HL-60 (cell line): ENCODE results near the gene PALS2.

Experiments used
- DNase-seq, 2 experiments: peaks; one replicate each; pipeline ENCODE4 v3.0.0-alpha.2; 2010 to 2020; ENCODE audit warnings: low read depth in 1 of 2, low spot score in 1 of 2
- H3K27ac ChIP-seq: fragments of 250-450 bp; sonication (Bioruptor Pico); replicated peaks from 2 replicates; pipeline ENCODE4 v1.5.1; 2020; ENCODE audit warnings: mild to moderate bottlenecking, moderate library complexity
- H3K27me3 ChIP-seq: fragments of 250-450 bp; sonication (Bioruptor Pico); 2 replicates; pipeline ENCODE4 v1.5.1; 2021; ENCODE audit warnings: mild to moderate bottlenecking, moderate library complexity; ENCODE audit not compliant: insufficient read depth, poor library complexity, severe bottlenecking
- H3K4me3 ChIP-seq: replicated peaks from 2 replicates; pipeline ENCODE4 v1.5.1; 2011; ENCODE audit warnings: mild to moderate bottlenecking, control low read depth, low read length; ENCODE audit not compliant: insufficient read depth
- CTCF ChIP-seq: IDR thresholded peaks from one replicate; pipeline ENCODE4 v1.5.1; 2011; ENCODE audit warnings: low read length, control low read depth, inconsistent platforms; ENCODE audit not compliant: insufficient read depth
- GABPA ChIP-seq: IDR thresholded peaks from 2 replicates; pipeline ENCODE4 v1.6.1; 2012; ENCODE audit warnings: low read depth
- POLR2AphosphoS5 ChIP-seq: IDR thresholded peaks from 2 replicates; pipeline ENCODE4 v1.6.1; 2012; ENCODE audit warnings: low read depth
- SPI1 ChIP-seq: IDR thresholded peaks from 2 replicates; pipeline ENCODE4 v1.6.1; 2012; ENCODE audit warnings: low read depth, mild to moderate bottlenecking, borderline replicate concordance
- TF ChIP-seq, protein P1 (sequence below): IDR thresholded peaks from 2 replicates; pipeline ENCODE4 v1.6.1; 2012; ENCODE audit warnings: low read depth; ENCODE audit not compliant: insufficient replicate concordance

The PALS2 gene

DNA sequence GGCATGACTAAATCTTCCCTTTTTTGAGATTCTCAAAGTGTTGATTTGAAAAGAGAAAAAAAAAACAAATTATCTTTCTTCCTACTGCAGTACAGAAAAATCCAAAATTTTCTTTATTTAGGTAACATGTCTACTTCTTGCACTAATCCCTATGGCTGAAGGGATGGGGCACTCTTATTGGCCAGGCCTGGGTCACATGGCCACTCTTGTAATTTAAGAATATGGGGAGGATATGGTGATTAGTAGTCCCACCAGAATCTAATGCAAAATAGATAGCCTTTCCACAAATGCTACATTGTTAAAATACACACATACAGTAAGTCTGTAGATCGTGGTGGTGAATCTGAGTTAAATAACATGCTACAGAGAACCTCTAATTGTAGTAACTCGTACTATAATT, 7.0 kb upstream of the PALS2 start:
- no peak overlapping the region for H3K27ac ChIP-seq
- TF ChIP-seq GABPA (no peak), POLR2AphosphoS5 (no peak), CTCF (no peak), SPI1 (no peak)
- TF ChIP-seq, protein P1, sequence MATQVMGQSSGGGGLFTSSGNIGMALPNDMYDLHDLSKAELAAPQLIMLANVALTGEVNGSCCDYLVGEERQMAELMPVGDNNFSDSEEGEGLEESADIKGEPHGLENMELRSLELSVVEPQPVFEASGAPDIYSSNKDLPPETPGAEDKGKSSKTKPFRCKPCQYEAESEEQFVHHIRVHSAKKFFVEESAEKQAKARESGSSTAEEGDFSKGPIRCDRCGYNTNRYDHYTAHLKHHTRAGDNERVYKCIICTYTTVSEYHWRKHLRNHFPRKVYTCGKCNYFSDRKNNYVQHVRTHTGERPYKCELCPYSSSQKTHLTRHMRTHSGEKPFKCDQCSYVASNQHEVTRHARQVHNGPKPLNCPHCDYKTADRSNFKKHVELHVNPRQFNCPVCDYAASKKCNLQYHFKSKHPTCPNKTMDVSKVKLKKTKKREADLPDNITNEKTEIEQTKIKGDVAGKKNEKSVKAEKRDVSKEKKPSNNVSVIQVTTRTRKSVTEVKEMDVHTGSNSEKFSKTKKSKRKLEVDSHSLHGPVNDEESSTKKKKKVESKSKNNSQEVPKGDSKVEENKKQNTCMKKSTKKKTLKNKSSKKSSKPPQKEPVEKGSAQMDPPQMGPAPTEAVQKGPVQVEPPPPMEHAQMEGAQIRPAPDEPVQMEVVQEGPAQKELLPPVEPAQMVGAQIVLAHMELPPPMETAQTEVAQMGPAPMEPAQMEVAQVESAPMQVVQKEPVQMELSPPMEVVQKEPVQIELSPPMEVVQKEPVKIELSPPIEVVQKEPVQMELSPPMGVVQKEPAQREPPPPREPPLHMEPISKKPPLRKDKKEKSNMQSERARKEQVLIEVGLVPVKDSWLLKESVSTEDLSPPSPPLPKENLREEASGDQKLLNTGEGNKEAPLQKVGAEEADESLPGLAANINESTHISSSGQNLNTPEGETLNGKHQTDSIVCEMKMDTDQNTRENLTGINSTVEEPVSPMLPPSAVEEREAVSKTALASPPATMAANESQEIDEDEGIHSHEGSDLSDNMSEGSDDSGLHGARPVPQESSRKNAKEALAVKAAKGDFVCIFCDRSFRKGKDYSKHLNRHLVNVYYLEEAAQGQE: no peak
- DNase-seq: no peak
- H3K27me3 ChIP-seq: peaks cover 17% of the 10 kb centered on the region
- H3K4me3 ChIP-seq: no peak overlapping the region

GRCh38 chr7:24570983-24571382, 2.3 kb upstream of the PALS2 start:
- TF ChIP-seq, protein P1: no peak
- TF ChIP-seq SPI1 (no peak), CTCF (no peak), GABPA (no peak), POLR2AphosphoS5 (no peak)
- H3K27ac ChIP-seq: no peak overlapping the region
- peaks cover 20% of the 10 kb centered on the region for H3K27me3 ChIP-seq
- DNase-seq: no peak
- H3K4me3 ChIP-seq: no peak overlapping the region

DNA sequence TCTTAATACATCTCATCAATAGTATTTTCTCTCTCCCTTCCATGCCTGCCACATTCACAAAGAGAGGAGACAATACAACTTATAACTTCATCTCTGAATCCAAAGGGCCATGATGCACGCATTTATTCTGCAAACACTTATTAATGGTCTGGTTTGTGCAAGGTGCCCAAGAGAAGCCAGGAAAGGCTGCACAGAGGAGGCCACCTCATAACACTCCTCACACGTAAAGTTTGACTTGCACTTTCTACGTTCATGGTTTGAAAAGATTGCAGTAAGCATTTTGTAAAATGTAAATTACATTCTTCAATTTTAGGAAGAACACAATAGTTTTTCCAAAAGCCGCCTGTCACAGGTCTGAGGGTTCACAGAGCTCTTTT, 1.2 kb upstream of the PALS2 start:
- H3K4me3 ChIP-seq: no peak overlapping the region
- TF ChIP-seq POLR2AphosphoS5: no peak
- TF ChIP-seq SPI1: no peak
- TF ChIP-seq, protein P1: no peak
- TF ChIP-seq GABPA: no peak
- no peak for TF ChIP-seq CTCF
- no peak for DNase-seq
- peaks cover 20% of the 10 kb centered on the region for H3K27me3 ChIP-seq
- H3K27ac ChIP-seq: no peak overlapping the region
